ENCODE results near the gene PRCP. TPM values are rescaled to one million over a fixed set of nuclear protein-coding genes. Genes with fewer than 3 reads are reported as not detected.
"Not testable (repeated sequence)": the region's sequence is repeated elsewhere in the genome, so short reads cannot be mapped to it uniquely, and the experiment has no call there.

PRCP gene
- total RNA-seq, 1 experiment from 2014 or later, result 56.7 TPM

- H3K4ac ChIP-seq (ENCODE audit: low read depth, low read length); H3K9me3 ChIP-seq (ENCODE audit: control insufficient read depth, low read depth, low read length); H3K9me3 Mint-ChIP-seq; H3K79me2 ChIP-seq (ENCODE audit: insufficient read depth, low read length); H2BK20ac ChIP-seq (ENCODE audit: low read depth, low read length, poor library complexity, severe bottlenecking); H2AK5ac ChIP-seq (ENCODE audit: insufficient read length, low read length); H3K23ac ChIP-seq (ENCODE audit: insufficient read length, low read depth, low read length); H3K27me3 ChIP-seq (ENCODE audit: insufficient read depth, low read length); H4K5ac ChIP-seq (ENCODE audit: insufficient read length, low read depth, low read length); H3K23me2 ChIP-seq (ENCODE audit: insufficient read length, low read depth, low read length, poor library complexity, severe bottlenecking); H3K14ac ChIP-seq (ENCODE audit: insufficient read depth, low read length); H2BK15ac ChIP-seq (ENCODE audit: low read depth, low read length); H3K4me2 ChIP-seq (ENCODE audit: insufficient read depth, insufficient read length, low read length); H3K4me1 ChIP-seq (ENCODE audit: insufficient read depth, low read length); H2AFZ ChIP-seq (ENCODE audit: low read length); H3K56ac ChIP-seq (ENCODE audit: insufficient read length, low read depth, low read length); H3K4me3 Mint-ChIP-seq; H4K91ac ChIP-seq (ENCODE audit: insufficient read length, low read depth, low read length); H2BK5ac ChIP-seq (ENCODE audit: insufficient read length, low read length); H3K18ac ChIP-seq (ENCODE audit: insufficient read length, low read depth, low read length); H3T11ph ChIP-seq (ENCODE audit: low read length); H4K20me1 ChIP-seq (ENCODE audit: control insufficient read depth, insufficient read depth, insufficient read length); H2BK120ac ChIP-seq (ENCODE audit: low read depth, low read length, poor library complexity, severe bottlenecking); H3K4me1 Mint-ChIP-seq; H3K79me1 ChIP-seq (ENCODE audit: insufficient read depth, low read depth, low read length, poor library complexity, severe bottlenecking); H2BK12ac ChIP-seq (ENCODE audit: insufficient read length, low read depth, low read length); DNase-seq; H3K27me3 Mint-ChIP-seq (ENCODE audit: low read depth); H3K9ac ChIP-seq (ENCODE audit: extremely low read depth, insufficient read length, low read length); H3K27ac ChIP-seq (ENCODE audit: insufficient read length, low read depth, low read length); H4K8ac ChIP-seq (replicated peaks; ENCODE audit: insufficient read length, low read depth, low read length): not testable (repeated sequence)
- H3K27ac Mint-ChIP-seq, result peak overlapping the region in 2 of 3 experiments; percentile 31 to 38; a peak in 3 of 7 replicates
- WGBS (ENCODE audit: extremely low coverage, insufficient read length, low lambda C conversion rate), result no CpG with 5 or more reads among the region's 3 CpGs
- H3K36me3 Mint-ChIP-seq (ENCODE audit: insufficient read depth in 1 of 3, low read depth in 3 of 3), result peaks cover 26 to 61% (median 43%) of the 10 kb centered on the region in 3 experiments
Measured at GRCh38 chr11:82920227-82920626, 20.0 kb upstream of the PRCP start.

- H4K91ac ChIP-seq (ENCODE audit: insufficient read length, low read depth, low read length); H3K27me3 ChIP-seq (ENCODE audit: insufficient read depth, low read length); H3K79me1 ChIP-seq (ENCODE audit: insufficient read depth, low read depth, low read length, poor library complexity, severe bottlenecking); H3K23me2 ChIP-seq (ENCODE audit: insufficient read length, low read depth, low read length, poor library complexity, severe bottlenecking); H2BK120ac ChIP-seq (ENCODE audit: low read depth, low read length, poor library complexity, severe bottlenecking); DNase-seq; H2AK5ac ChIP-seq (ENCODE audit: insufficient read length, low read length); H3K4me1 ChIP-seq (ENCODE audit: insufficient read depth, low read length); H3K9me3 ChIP-seq (ENCODE audit: control insufficient read depth, low read depth, low read length); H3K18ac ChIP-seq (ENCODE audit: insufficient read length, low read depth, low read length); H2BK5ac ChIP-seq (ENCODE audit: insufficient read length, low read length); H3K4me3 Mint-ChIP-seq; H3K27me3 Mint-ChIP-seq (ENCODE audit: low read depth); H3T11ph ChIP-seq (ENCODE audit: low read length); H4K20me1 ChIP-seq (ENCODE audit: control insufficient read depth, insufficient read depth, insufficient read length); H3K4me2 ChIP-seq (ENCODE audit: insufficient read depth, insufficient read length, low read length); H4K5ac ChIP-seq (ENCODE audit: insufficient read length, low read depth, low read length); H3K4me1 Mint-ChIP-seq; H3K27ac ChIP-seq (ENCODE audit: insufficient read length, low read depth, low read length); H3K9me3 Mint-ChIP-seq; H3K14ac ChIP-seq (ENCODE audit: insufficient read depth, low read length); H3K23ac ChIP-seq (ENCODE audit: insufficient read length, low read depth, low read length); H2BK12ac ChIP-seq (ENCODE audit: insufficient read length, low read depth, low read length); H2BK15ac ChIP-seq (ENCODE audit: low read depth, low read length); H4K8ac ChIP-seq (replicated peaks; ENCODE audit: insufficient read length, low read depth, low read length); H2AFZ ChIP-seq (ENCODE audit: low read length); H3K4ac ChIP-seq (ENCODE audit: low read depth, low read length); H3K56ac ChIP-seq (ENCODE audit: insufficient read length, low read depth, low read length); H2BK20ac ChIP-seq (ENCODE audit: low read depth, low read length, poor library complexity, severe bottlenecking); H3K9ac ChIP-seq (ENCODE audit: extremely low read depth, insufficient read length, low read length); H3K79me2 ChIP-seq (ENCODE audit: insufficient read depth, low read length): not testable (repeated sequence)
- Mint-ChIP-seq H3K36me3 (ENCODE audit: insufficient read depth in 1 of 3, low read depth in 3 of 3) (peaks cover 26 to 61% (median 43%) of the 10 kb centered on the region in 3 experiments), H3K27ac (peak overlapping the region in 1 of 3 experiments; percentile 38; a peak in 1 of 7 replicates)
- WGBS (ENCODE audit: extremely low coverage, insufficient read length, low lambda C conversion rate), result no CpG with 5 or more reads among the region's 10 CpGs
Measured at GRCh38 chr11:82919786-82920185, 19.6 kb upstream of the PRCP start.
